H1 (cell line): ENCODE results near the gene MPDZ. TPM values are rescaled to one million over a fixed set of nuclear protein-coding genes. Genes with fewer than 3 reads are reported as not detected.

Experiments
- CTCF ChIA-PET: fragments of 300-600 bp; sonication (Branson Sonifier 250); formaldehyde crosslinking; loops from one replicate; lab custom pipeline; 2021; ENCODE audit not compliant: partially characterized antibody; lab: Charles Lee
- POLR2A ChIA-PET: fragments of 300-600 bp; sonication (Branson Sonifier 250); formaldehyde crosslinking; loops from one replicate; lab custom pipeline; 2021; ENCODE audit warnings: inconsistent platforms; ENCODE audit not compliant: partially characterized antibody; lab: Charles Lee
- DNase-seq, 2 experiments: peaks; one replicate each; pipeline versions ENCODE4 v3.0.0 to v3.0.0-alpha.2; 2010 to 2022; ENCODE audit warnings: low spot score in 2 of 2, low read depth in 1 of 2, mixed read lengths in 1 of 2
- FAIRE-seq: peaks from 2 replicates; lab custom pipeline; 2011; peaks lifted over from hg19 to GRCh38; lab: Jason Lieb, UNC
- H2AFZ ChIP-seq: 2 replicates; pipeline ENCODE4 v1.8.1; 2012; ENCODE audit warnings: low read length, inconsistent platforms
- H2AK5ac ChIP-seq: 2 replicates; pipeline ENCODE4 v1.6.1; 2013; ENCODE audit warnings: low read depth, low read length
- H2BK120ac ChIP-seq: replicated peaks from 2 replicates; pipeline ENCODE3; 2013; ENCODE audit warnings: low read depth, low read length, inconsistent platforms
- H2BK12ac ChIP-seq: 2 replicates; pipeline ENCODE4 v1.6.1; 2013; ENCODE audit warnings: low read depth, low read length
- H2BK15ac ChIP-seq: 2 replicates; pipeline ENCODE4 v1.6.1; 2013; ENCODE audit warnings: low read length
- H2BK20ac ChIP-seq: 2 replicates; pipeline ENCODE4 v1.6.1; 2013; ENCODE audit warnings: low read length
- H2BK5ac ChIP-seq: 2 replicates; pipeline ENCODE4 v1.6.1; 2013; ENCODE audit warnings: low read depth, low read length
- H3K14ac ChIP-seq: 2 replicates; pipeline ENCODE4 v1.6.1; 2013; ENCODE audit warnings: inconsistent platforms; ENCODE audit not compliant: insufficient read length
- H3K18ac ChIP-seq: 2 replicates; pipeline ENCODE4 v1.6.1; 2013; ENCODE audit warnings: low read length; ENCODE audit errors: extremely low read depth
- H3K23ac ChIP-seq: 2 replicates; pipeline ENCODE4 v1.6.1; 2013; ENCODE audit warnings: inconsistent platforms; ENCODE audit not compliant: insufficient read length
- H3K23me2 ChIP-seq: 2 replicates; pipeline ENCODE4 v1.6.1; 2013; ENCODE audit warnings: low read depth, low read length
- H3K27ac ChIP-seq: 2 replicates; pipeline ENCODE4 v1.6.1; 2011; ENCODE audit warnings: low read depth, low read length, inconsistent platforms
- H3K27me3 ChIP-seq, 4 experiments: replicated peaks in 1 of 4; 1 replicate in 1 of 4; 2 replicates in 3 of 4; pipeline versions ENCODE4 v1.6.1 to v1.8.1; 2011 to 2013; ENCODE audit warnings: low read length in 3 of 4, mild to moderate bottlenecking in 3 of 4, inconsistent platforms in 2 of 4, mixed read lengths in 2 of 4, moderate library complexity in 1 of 4; ENCODE audit not compliant: control insufficient read depth in 3 of 4, insufficient read depth in 3 of 4; ENCODE audit errors: extremely low read depth in 1 of 4
- H3K36me3 ChIP-seq, 4 experiments: 2 replicates each; pipeline versions ENCODE4 v1.6.1 to v1.8.1; 2011 to 2013; ENCODE audit warnings: mild to moderate bottlenecking in 4 of 4, low read length in 3 of 4, moderate library complexity in 2 of 4, control low read depth in 1 of 4, inconsistent platforms in 1 of 4; ENCODE audit not compliant: insufficient read depth in 4 of 4, control insufficient read depth in 2 of 4
- H3K4ac ChIP-seq: replicated peaks from 2 replicates; pipeline ENCODE3; 2013; ENCODE audit warnings: low read length, low read depth, mixed read lengths, inconsistent platforms; ENCODE audit not compliant: insufficient read length
- H3K4me1 ChIP-seq, 4 experiments: replicated peaks in 1 of 4; 1 replicate in 1 of 4; 2 replicates in 3 of 4; pipeline versions ENCODE4 v1.6.1 to v1.8.1; 2011 to 2013; ENCODE audit warnings: low read length in 3 of 4, inconsistent platforms in 2 of 4, mixed read lengths in 1 of 4; ENCODE audit not compliant: insufficient read depth in 4 of 4, control insufficient read depth in 3 of 4
- H3K4me2 ChIP-seq, 2 experiments: 2 replicates each; pipeline versions ENCODE4 v1.6.1 to v1.8.1; 2011 to 2013; ENCODE audit warnings: low read depth in 2 of 2, low read length in 2 of 2, control low read depth in 1 of 2, inconsistent platforms in 1 of 2, mild to moderate bottlenecking in 1 of 2; ENCODE audit not compliant: insufficient read depth in 1 of 2
- H3K4me3 ChIP-seq, 4 experiments: fragments of 200-600, 300-600 bp in 1 of 4; sonication (generic), shearing (Covaris generic), sonication (Bioruptor Twin) in 1 of 4; 2 replicates each; pipeline versions ENCODE4 v1.5.1 to v1.8.1; 2011 to 2016; ENCODE audit warnings: low read length in 4 of 4, low read depth in 3 of 4, control low read depth in 2 of 4, inconsistent platforms in 2 of 4, mild to moderate bottlenecking in 2 of 4, mixed read lengths in 1 of 4, moderate library complexity in 1 of 4; ENCODE audit not compliant: insufficient read depth in 2 of 4; ENCODE audit errors: extremely low read depth in 1 of 4
- H3K56ac ChIP-seq: replicated peaks from 2 replicates; pipeline ENCODE3; 2013; ENCODE audit warnings: low read depth, mild to moderate bottlenecking, mixed read lengths, low read length, inconsistent platforms; ENCODE audit not compliant: insufficient read length
- H3K79me1 ChIP-seq: 2 replicates; pipeline ENCODE4 v1.6.1; 2013; ENCODE audit warnings: low read depth, low read length, control low read depth
- H3K79me2 ChIP-seq, 2 experiments: 2 replicates each; pipeline versions ENCODE4 v1.6.1 to v1.8.1; 2012 to 2013; ENCODE audit warnings: low read length in 2 of 2, mild to moderate bottlenecking in 2 of 2, inconsistent platforms in 1 of 2; ENCODE audit not compliant: insufficient read depth in 2 of 2, control insufficient read depth in 1 of 2
- H3K9ac ChIP-seq, 4 experiments: replicated peaks in 1 of 4; 1 replicate in 1 of 4; 2 replicates in 3 of 4; pipeline versions ENCODE4 v1.6.1 to v1.8.1; 2011 to 2013; ENCODE audit warnings: low read depth in 3 of 4, low read length in 3 of 4, control low read depth in 2 of 4, mild to moderate bottlenecking in 2 of 4, moderate library complexity in 2 of 4, inconsistent platforms in 1 of 4; ENCODE audit errors: extremely low read depth in 1 of 4
- H3K9me3 ChIP-seq, 2 experiments: 2 replicates each; pipeline versions ENCODE4 v1.6.1 to v1.8.1; 2012 to 2013; ENCODE audit warnings: mild to moderate bottlenecking in 2 of 2, moderate library complexity in 2 of 2, control low read depth in 1 of 2, inconsistent platforms in 1 of 2, low read depth in 1 of 2, low read length in 1 of 2, mixed read lengths in 1 of 2; ENCODE audit not compliant: insufficient read depth in 2 of 2
- H4K20me1 ChIP-seq, 2 experiments: replicated peaks in 1 of 2; 2 replicates each; pipeline versions ENCODE3 to v1.8.1; 2011 to 2013; ENCODE audit warnings: inconsistent platforms in 2 of 2, low read length in 2 of 2, mild to moderate bottlenecking in 1 of 2; ENCODE audit not compliant: insufficient read depth in 2 of 2, control insufficient read depth in 1 of 2
- H4K5ac ChIP-seq: 2 replicates; pipeline ENCODE4 v1.6.1; 2013; ENCODE audit warnings: low read length, low read depth, mixed read lengths, inconsistent platforms; ENCODE audit not compliant: insufficient read length
- H4K8ac ChIP-seq: 2 replicates; pipeline ENCODE4 v1.8.0; 2013; ENCODE audit warnings: mild to moderate bottlenecking, moderate library complexity, low read length, inconsistent platforms; ENCODE audit not compliant: insufficient read depth; ENCODE audit errors: extremely low read depth
- H4K91ac ChIP-seq: replicated peaks from 2 replicates; pipeline ENCODE3; 2013; ENCODE audit warnings: low read length, mixed read lengths, inconsistent platforms; ENCODE audit not compliant: insufficient read length
- BRCA1 ChIP-seq: IDR thresholded peaks from 2 replicates; pipeline ENCODE4 v1.6.1; 2012; ENCODE audit warnings: low read depth, low read length, improper control_type of control experiment
- EGR1 ChIP-seq: IDR thresholded peaks from 2 replicates; pipeline ENCODE4 v1.6.1; 2011; ENCODE audit warnings: low read depth, low read length, borderline replicate concordance
- GTF2F1 ChIP-seq: IDR thresholded peaks from 2 replicates; pipeline ENCODE4 v1.6.1; 2012; ENCODE audit warnings: low read depth, low read length, improper control_type of control experiment, borderline replicate concordance
- JUND ChIP-seq: IDR thresholded peaks from 2 replicates; pipeline ENCODE4 v1.6.1; 2011; ENCODE audit warnings: mild to moderate bottlenecking, improper control_type of control experiment, low read length
- KDM4A ChIP-seq: IDR thresholded peaks from one replicate; pipeline ENCODE4 v1.7.1; 2012; ENCODE audit warnings: low read depth, mild to moderate bottlenecking, moderate library complexity, low read length, inconsistent platforms; ENCODE audit not compliant: severe bottlenecking
- NANOG ChIP-seq: IDR thresholded peaks from 2 replicates; pipeline ENCODE4 v1.6.1; 2011; ENCODE audit warnings: low read length, low read depth, mild to moderate bottlenecking, inconsistent platforms; ENCODE audit not compliant: insufficient read depth, poor library complexity, severe bottlenecking
- POLR2A ChIP-seq, 2 experiments: IDR thresholded peaks; 1 replicate in 1 of 2; 2 replicates in 1 of 2; pipeline ENCODE4 v1.6.1; 2011; ENCODE audit warnings: low read depth in 2 of 2, low read length in 2 of 2, mild to moderate bottlenecking in 2 of 2; ENCODE audit errors: control extremely low read depth in 1 of 2
- SIN3A ChIP-seq, 2 experiments: IDR thresholded peaks in 1 of 2; conservative IDR thresholded peaks in 1 of 2; 2 replicates each; pipeline ENCODE4 v1.6.1; 2011 to 2012; ENCODE audit warnings: low read length in 2 of 2, improper control_type of control experiment in 1 of 2, low read depth in 1 of 2, mild to moderate bottlenecking in 1 of 2
- SP1 ChIP-seq: IDR thresholded peaks from 2 replicates; pipeline ENCODE4 v1.6.1; 2011; ENCODE audit warnings: low read depth, low read length
- SP2 ChIP-seq: IDR thresholded peaks from 2 replicates; pipeline ENCODE4 v1.6.1; 2012; ENCODE audit warnings: mild to moderate bottlenecking, low read length, inconsistent platforms
- SUZ12 ChIP-seq: fragments of 200-600 bp; sonication (generic); IDR thresholded peaks from 2 replicates; pipeline ENCODE4 v1.6.1; 2012; ENCODE audit warnings: mild to moderate bottlenecking, inconsistent platforms, low read length, moderate library complexity, mixed read lengths
- TAF7 ChIP-seq: optimal IDR thresholded peaks from 2 replicates; pipeline ENCODE3; 2011; ENCODE audit warnings: low read depth, mild to moderate bottlenecking, inconsistent platforms, low read length, moderate library complexity, borderline replicate concordance
- TCF12 ChIP-seq: IDR thresholded peaks from 2 replicates; pipeline ENCODE4 v1.6.1; 2011; ENCODE audit warnings: low read depth, mild to moderate bottlenecking, low read length
- WGBS, 2 experiments: shearing (Covaris generic) in 1 of 2; methylation state at CpG; one replicate each; pipeline versions ENCODE4 v1.1.6 to v1.1.7; 2013 to 2015; ENCODE audit warnings: low lambda C conversion rate in 2 of 2, mixed read lengths in 2 of 2, inconsistent platforms in 1 of 2, low coverage in 1 of 2, missing lambda C conversion rate in 1 of 2; ENCODE audit not compliant: insufficient replicate concordance in 2 of 2, insufficient coverage in 1 of 2, insufficient read length in 1 of 2; ENCODE audit errors: extremely low coverage in 1 of 2, missing lambda C conversion rate in 1 of 2; 5-methylcytosine and 5-hydroxymethylcytosine counted together
- polyA plus RNA-seq, 7 experiments: library from polyadenylated mRNA; depleted of rRNA in 3 of 7; stranded (reverse) in 5 of 7; unstranded in 2 of 7; fragments of >200 nt in 5 of 7; fragments of 200-250 nt in 2 of 7; gene quantifications; 1 replicate in 5 of 7; 2 replicates in 1 of 7; 4 replicates in 1 of 7; pipeline versions ENCODE4 v1.2.1 to v1.2.3, GENCODE V29; 2011 to 2013; ENCODE audit warnings: missing spikeins in 2 of 7, mixed read lengths in 2 of 7
- total RNA-seq: library from RNA; stranded (reverse); fragmentation: NEBNext Ultra II Directional; extraction: Animal tissue kit (Norgen Biotek cat#: 25700); gene quantifications from 2 replicates; pipeline ENCODE4 v1.2.1, GENCODE V29; 2021

MPDZ gene
- total and polyA plus RNA-seq, 2 of the 8 experiments (the other 6 are each of a cell fraction or from before 2014, with no cell fraction given), result 14.6 to 39.4 TPM

DNA sequence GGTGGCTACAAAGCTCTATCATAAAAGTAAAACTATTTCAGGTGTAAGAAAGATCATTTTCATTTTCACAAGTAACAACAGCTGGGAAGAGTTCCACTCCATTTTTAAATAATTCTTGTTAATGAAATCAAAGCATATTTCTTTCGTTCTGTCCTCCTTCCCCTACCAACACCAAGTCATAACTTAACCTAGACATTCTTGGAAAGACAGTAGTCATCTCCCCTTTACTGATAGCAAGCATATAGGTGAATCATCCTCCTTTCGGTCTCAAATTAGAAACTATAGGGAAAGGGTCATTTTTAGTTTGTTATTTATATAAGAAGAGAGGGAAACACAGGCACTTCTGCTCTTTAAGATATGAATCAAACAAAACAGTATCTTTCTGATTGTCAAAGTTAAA is 38.2 kb downstream of the MPDZ start:
- WGBS, 2 experiments, result 84% methylated on average over 2 of the region's 2 CpGs; no CpG with 5 or more reads in 1 of the 2 experiments
- H3K27ac ChIP-seq, result no peak overlapping the region
- no peak for TF ChIP-seq TAF7
- TF ChIP-seq NANOG, result no peak
- no peak for TF ChIP-seq BRCA1
- TF ChIP-seq POLR2A (IDR thresholded peaks at IDR 0.05; ENCODE audit: control extremely low read depth in 1 of 2, low read depth in 2 of 2, low read length in 2 of 2), result no peak
- TF ChIP-seq SP2, result no peak
- TF ChIP-seq SIN3A (conservative IDR thresholded peaks at IDR 0.05 in 1 of 2, IDR thresholded peaks at IDR 0.05 in 1 of 2; ENCODE audit: low read depth in 1 of 2, low read length in 2 of 2), result no peak
- no peak for TF ChIP-seq SP1
- TF ChIP-seq JUND, result no peak
- no peak for TF ChIP-seq KDM4A
- no peak for TF ChIP-seq TCF12
- no peak for TF ChIP-seq EGR1
- TF ChIP-seq SUZ12, result no peak
- TF ChIP-seq GTF2F1, result no peak

More for the DNA sequence above, 38.2 kb downstream of the MPDZ start:
- no peak overlapping the region for H3K56ac ChIP-seq
- H4K20me1 ChIP-seq, result no peaks in the 10 kb centered on the region
- no peak overlapping the region for H3K23ac ChIP-seq
- no peaks in the 10 kb centered on the region for H3K79me2 ChIP-seq
- no peaks in the 10 kb centered on the region for H3K9me3 ChIP-seq
- H3K4me1 ChIP-seq, result no peaks in the 10 kb centered on the region
- CTCF ChIA-PET, result interaction anchor here (0.7 kb wide), 1 partner anchor 16 kb away, joined by 3 read pairs; no protein-coding TSS in a partner anchor
- H4K5ac ChIP-seq, result no peak overlapping the region
- DNase-seq (no peak), FAIRE-seq (no peak)
- H3K23me2 ChIP-seq, result no peaks in the 10 kb centered on the region
- H4K8ac ChIP-seq, result no peak overlapping the region
- POLR2A ChIA-PET, result no interaction called here
- no peak overlapping the region for H2BK12ac ChIP-seq
- no peak overlapping the region for H2AK5ac ChIP-seq
- peaks cover 0 to 2% (median 0%) of the 10 kb centered on the region in 4 experiments; a peak in 3 of 8 replicates for H3K36me3 ChIP-seq
- no peak overlapping the region for H3K14ac ChIP-seq
- H2BK20ac ChIP-seq, result no peak overlapping the region
- H3K27me3 ChIP-seq, result no peaks in the 10 kb centered on the region
- H3K18ac ChIP-seq, result no peak overlapping the region
- no peak overlapping the region for H3K4me3 ChIP-seq
- H4K91ac ChIP-seq, result no peak overlapping the region
- no peak overlapping the region for H2AFZ ChIP-seq
- H2BK120ac ChIP-seq, result no peak overlapping the region
- H3K9ac ChIP-seq, result no peak overlapping the region
- H2BK15ac ChIP-seq, result no peak overlapping the region
- no peak overlapping the region for H2BK5ac ChIP-seq
- no peak overlapping the region for H3K4me2 ChIP-seq
- H3K79me1 ChIP-seq, result no peaks in the 10 kb centered on the region
- H3K4ac ChIP-seq, result no peak overlapping the region
